GM19372 (cell line): ENCODE results near the gene WASL.

Source experiments
- ATAC-seq: cut with Tn5 transposase; IDR thresholded peaks from one replicate; pipeline ENCODE4 v1.9.1; 2021; ENCODE audit warnings: mild to moderate bottlenecking, low read depth, moderate library complexity; ENCODE audit not compliant: unreplicated experiment

Gene WASL

DNA sequence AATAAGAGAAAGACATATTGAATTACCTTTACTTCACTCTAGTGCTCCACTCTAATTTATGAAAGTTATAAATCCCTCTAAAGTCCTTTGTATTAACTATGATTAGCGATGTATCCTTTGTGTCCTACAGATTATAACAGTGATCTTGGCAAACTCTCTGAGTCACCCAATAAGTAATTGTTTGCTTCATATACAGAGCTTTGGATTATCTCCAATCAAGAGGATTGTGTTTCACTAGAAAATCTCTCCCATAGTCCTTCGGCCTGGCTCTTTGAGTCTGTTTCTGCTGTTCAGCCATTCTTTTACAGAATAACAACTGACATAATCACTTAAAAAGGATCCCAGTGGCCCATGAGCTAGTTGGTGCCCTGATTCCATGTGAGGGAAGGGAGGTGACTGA, 83.6 kb downstream of the WASL start:
- no peak for ATAC-seq

DNA sequence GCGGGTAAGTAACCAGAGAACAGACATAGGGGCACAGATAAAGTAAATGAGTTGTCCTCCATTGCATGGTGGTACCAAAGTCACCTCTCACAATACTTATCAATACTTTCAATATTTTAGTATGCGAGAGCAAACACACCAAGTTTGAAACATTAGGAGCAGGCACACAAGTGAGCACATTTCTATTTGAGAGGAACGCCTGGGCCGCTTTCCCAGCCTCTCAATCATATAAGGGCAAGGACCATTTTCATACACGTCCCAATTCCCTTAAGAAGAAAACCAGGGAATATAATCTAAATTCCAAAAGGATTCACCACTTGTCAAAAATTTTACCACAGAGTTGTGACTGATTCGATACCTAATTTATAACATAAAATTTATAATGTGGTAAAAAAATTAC, 85.6 kb downstream of the WASL start:
- no peak for ATAC-seq

DNA sequence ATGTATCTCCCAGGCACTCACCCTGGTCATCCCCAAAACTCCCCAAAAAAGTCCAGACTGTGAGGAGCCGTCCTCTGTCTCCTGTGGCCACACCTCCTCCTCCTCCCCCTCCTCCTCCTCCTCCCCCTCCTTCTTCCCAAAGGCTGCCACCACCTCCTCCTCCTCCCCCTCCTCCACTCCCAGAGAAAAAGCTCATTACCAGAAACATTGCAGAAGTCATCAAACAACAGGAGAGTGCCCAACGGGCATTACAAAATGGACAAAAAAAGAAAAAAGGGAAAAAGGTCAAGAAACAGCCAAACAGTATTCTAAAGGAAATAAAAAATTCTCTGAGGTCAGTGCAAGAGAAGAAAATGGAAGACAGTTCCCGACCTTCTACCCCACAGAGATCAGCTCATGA, 86.0 kb downstream of the WASL start:
- no peak for ATAC-seq

DNA sequence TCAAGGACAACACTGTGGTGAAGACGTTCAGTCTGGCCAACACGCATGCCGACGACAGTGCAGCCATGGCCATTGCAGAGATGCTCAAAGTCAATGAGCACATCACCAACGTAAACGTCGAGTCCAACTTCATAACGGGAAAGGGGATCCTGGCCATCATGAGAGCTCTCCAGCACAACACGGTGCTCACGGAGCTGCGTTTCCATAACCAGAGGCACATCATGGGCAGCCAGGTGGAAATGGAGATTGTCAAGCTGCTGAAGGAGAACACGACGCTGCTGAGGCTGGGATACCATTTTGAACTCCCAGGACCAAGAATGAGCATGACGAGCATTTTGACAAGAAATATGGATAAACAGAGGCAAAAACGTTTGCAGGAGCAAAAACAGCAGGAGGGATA, 86.5 kb downstream of the WASL start:
- ATAC-seq = no peak

DNA sequence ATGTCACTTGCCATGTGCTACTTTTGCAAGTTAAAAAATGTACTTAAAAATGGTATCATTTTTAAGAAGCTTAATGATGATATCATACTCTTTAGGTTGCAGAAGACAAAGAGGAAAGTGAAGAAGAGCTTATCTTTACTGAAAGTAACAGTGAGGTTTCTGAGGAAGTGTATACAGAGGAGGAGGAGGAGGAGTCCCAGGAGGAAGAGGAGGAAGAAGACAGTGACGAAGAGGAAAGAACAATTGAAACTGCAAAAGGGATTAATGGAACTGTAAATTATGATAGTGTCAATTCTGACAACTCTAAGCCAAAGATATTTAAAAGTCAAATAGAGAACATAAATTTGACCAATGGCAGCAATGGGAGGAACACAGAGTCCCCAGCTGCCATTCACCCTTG, 87.0 kb downstream of the WASL start:
- no peak for ATAC-seq

DNA sequence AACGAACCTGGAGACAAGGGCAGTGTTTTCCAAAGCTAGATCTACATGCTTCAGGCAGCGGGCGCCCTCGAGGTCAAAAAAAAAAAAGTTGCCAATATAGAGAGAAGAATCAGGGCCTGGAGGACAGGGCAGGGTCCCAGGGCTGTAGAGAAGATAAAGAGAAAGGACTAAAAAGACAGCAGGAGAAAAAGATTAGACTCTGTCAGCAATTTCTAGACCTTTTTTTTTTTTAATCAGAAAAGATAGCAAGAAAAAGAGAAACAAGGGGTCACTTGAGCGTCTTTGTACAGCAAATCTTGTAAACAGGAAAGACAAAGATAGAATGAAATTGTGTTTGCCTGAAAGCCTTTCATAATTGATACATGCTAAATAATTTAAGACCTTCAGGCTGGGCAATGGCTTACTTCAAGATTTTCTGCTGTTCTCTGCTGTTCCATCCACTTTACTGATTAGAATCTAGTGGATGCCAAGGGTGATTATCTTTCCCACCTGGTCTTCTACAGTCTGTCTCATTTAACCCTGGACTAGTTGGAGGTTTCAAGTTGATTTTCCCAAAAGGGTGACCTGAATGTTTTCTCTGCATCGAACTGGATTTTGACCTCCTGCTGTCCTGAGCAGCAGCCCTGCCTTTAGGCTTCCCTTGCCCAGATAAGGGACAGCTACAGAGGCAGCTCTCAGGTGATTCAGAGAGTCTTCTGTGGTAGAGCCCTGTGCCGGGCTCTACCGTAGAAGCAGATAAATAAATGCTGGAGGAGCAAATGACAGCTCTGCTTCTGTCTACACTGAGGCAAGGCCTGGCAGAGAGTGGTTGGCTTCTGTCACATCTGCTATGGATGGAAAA, 88.1 kb downstream of the WASL start:
- ATAC-seq = no peak

DNA sequence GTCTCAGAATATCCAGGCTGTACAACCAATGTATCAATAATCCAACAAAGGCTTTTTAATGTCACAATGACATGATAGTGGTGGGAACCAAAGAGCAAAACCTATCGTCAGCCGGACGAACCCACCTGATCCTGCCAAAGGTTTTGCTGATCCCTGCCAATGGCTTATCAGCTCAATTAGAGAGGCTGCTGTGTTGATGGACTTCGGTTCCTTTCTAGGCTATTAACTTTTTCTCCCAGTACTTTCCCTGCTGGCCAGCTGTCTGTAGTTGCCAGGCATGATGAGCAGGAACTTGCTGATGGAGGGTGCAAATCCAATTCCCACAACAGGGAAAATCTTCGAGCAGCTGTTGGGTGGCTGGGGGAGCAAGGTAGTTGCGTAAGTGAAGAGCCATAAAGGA, 90.8 kb downstream of the WASL start:
- ATAC-seq = no peak

DNA sequence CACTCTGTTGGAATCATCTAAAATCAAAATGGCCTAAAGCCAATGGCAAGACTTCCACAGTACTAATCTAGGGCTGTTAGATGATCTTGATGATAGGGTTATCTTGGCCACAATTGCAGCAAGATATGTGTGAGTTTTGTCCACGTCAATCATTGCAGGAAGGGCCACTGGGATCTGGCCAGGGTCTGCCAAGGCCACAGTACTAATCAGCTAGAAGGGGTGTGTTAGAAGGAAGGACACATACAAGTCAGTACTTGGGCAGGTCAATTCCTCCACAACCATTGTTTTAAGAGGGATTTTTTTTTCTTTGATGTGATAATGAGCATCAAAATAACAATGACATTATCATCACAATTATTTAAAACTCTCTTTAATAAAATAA, 91.5 kb downstream of the WASL start:
- no peak for ATAC-seq

DNA sequence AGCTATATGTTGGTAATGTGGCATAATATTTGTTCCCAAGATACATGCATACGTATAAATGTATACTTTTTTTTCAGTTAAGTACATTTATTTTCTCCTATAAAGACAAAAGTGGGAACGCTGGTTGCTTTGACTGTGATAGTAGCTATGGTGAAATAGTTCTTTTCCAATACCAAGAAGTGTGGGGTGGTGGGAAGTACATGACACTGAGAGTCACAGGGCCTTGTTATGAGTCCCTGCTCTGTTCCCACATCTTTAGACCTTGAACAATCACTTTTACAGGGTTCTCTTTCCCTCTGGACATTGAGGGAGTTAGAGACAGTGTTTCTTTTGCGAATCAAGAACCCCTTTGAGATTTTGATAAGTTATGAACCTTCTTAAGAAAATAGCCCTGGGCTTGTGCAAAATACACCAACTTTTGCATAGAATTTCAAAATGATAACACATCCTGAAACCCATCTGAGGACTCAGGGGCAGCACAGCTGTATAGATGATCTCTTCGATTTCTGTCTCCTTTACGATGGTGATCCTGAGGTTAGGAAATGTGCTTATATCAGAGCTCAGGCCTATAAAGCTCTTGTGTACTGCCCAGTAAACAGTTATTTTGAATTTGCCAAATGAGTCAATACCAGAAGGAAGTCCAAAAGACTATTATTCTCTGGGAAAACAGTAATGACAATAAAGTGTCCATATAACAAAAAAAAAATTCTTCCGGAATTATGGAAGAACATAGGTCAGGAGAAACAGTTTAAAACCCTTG, 92.1 kb downstream of the WASL start:
- no peak for ATAC-seq

DNA sequence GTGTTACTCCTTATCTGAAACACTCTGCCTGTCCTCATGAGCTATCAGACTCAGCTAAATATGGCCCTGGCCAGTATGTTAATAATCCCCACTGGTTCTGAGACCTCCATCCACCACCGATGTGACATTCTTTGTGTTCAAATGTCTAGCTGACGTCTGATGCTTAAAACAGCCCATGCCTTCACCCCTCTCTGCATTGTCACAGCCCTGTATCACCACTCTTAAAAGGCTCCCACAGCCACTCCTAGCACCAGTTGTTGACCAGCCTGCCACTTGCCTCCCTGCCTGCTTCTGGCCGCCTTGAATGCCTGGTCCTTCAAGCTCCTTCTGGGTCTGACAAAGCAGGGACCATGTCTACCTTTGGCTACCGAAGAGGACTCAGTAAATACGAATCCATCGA, 93.2 kb downstream of the WASL start, which contains the start of gene LMOD2:
LMOD2 (plus strand) TSS at position 253 of the 400 bp plus-strand sequence; CDS start at position 351, 98 bp downstream.
- no peak for ATAC-seq

DNA sequence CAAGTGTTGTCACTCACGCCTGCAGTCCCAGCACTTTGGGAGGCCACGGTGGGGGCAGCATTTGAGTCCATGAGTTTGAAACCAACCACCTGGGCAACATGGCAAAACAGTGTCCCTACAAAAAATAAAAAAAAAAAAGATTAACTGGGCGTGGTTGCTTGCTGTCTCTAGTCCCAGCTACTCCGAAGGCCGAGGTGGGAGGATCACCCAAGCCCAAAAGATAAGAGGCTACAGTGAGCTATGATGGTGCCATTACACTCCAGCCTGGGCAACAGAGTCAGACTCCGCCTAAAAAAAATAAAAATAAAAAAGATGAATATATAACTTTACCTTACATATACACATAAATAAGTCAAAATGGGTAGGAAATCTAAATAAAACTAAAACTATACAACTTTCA, 95.6 kb downstream of the WASL start:
- no peak for ATAC-seq

DNA sequence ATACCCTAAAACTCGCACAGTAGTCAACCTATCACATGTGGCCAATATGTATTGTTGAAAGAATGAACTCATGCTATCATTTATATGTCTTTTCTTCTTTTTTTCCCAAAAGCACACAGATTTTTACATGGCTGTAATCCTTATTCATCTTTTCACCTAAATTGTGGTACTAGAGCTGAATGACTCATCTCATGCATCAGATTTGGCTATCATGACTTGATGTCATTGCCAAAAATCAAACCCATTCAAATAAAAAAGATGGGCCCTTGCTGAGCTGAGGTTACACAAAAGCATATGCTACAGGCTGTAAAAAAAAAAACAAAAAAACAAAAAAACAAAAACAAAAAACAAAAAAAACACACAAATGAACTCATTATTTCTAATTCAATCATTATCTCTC, 96.4 kb downstream of the WASL start:
- ATAC-seq = no peak

DNA sequence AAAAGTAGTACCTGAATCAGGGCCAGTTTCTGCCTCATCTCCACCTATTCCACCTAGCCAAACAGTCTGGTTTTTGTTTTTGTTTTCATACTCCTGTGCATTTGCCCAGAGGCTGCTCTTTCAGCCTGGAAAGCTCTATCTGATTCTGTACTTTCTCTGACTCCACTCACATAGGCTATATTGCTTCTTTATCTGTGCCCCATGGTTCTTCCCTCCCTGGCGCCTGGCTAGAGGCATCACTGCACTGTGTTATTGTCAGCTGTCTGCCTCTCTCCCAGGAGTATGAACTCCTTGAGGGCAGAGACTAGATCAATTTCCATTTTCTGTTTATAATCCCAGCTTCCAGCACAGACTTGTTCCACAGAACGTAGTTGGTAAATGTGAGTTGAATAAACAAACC, 98.2 kb downstream of the WASL start:
- no peak for ATAC-seq

DNA sequence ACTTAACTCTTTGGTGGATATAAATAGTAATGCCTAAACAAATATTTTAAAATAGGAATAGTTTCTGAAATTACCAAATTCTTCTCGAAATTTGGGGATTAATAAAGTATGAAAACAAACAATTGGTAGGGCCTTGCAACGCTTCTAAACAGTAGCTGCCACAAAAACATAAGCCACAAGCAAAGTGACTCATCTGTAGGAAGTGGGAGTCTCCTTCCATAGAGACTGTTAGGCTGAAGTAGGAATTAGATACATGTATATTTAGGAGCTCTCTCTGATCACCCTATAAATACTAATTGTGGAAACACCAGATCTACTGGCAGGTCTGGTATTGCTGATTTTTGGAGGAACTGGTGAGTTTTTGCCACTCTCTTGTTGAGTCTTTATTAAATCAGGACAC, 98.8 kb downstream of the WASL start:
- ATAC-seq = no peak

DNA sequence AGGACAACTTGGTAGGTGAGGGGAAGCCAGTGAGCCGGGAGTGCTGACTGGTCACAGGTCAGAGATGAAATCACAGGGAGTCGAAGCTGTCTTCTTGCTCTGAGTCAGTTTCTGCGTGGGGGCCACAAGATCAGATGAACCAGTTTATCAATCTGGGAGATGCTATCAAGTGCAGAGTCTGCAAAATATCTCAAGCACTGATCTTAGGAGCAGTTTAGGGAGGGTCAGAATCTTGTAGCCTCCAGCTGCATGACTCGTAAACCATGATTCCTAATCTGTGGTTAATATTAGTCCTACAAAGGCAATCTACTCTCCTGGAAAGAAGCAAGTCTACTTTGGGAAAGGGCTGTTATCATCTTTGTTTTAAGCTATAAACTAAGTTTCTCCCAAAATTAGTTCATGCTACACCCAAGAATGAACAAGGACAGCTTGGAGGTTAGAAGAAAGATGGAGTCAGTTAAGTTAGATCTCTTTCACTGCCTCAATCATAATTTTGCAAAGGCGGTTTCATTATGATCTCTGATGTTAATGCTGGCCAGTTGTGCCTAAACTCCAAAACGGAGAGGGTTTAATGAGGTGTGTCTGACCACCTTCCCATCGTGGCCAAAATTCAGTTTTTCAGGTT, 101.6 kb downstream of the WASL start:
- no peak for ATAC-seq

DNA sequence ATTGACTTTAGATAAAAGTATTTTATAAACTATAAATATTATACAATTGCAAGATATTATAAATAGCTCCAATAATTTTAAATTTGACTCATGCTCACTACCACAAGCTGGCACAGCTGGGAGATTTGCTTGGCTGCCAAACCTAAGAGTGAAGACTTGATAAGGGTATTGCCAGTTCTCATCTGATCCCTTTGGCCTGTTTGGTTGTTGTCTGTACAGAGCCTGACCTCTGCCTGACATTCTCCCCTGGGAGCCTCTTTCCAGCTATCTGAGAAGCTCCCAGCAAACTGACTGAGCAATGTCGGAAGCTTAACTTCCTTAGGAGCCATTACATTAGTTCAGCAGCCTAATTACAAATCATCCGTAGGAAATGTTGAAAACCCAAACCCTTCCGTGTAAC, 103.3 kb downstream of the WASL start:
- ATAC-seq = no peak

DNA sequence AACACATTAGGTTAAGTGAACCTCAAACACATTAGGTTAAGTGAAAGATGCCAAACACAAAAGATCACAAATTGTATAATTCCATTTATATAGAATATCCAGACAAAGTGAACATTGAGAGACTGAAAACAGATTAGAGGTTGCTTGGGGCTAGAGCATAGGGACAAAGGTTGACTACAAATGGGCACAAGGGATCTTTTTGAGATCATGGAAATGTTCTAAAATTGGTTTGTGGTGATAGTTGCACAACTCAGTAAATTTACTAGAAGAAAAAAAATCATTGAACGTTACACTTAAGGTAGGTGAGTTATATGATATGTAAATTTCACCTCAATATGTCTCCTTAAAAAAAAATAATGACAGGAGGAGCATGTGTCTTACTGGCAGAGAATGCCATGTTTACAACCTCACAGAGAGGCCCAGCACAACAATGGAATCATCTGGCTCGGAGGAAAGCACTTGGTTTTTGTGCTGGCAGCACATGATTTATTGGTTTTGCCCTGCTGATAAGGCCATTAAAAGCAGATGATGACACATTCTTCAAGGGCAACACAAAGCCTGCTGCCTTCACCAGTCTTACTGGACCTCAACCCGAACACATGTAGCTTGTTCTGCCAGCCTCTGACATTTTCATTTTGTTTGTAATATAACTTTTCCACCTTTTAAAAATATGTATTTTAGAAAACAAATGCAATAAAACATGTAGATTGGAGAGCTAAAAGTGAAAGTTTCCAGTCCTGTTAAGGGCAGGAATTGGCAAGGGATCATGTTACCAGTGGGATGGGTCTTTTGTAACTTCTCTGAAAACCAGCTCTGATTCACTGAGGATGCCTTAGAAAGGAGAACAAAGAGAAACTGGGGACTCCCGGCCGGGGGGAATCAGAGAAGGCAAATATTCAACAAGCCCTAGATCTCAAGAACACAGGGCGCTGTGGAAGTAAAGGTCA, 105.0 kb downstream of the WASL start:
- no peak for ATAC-seq

DNA sequence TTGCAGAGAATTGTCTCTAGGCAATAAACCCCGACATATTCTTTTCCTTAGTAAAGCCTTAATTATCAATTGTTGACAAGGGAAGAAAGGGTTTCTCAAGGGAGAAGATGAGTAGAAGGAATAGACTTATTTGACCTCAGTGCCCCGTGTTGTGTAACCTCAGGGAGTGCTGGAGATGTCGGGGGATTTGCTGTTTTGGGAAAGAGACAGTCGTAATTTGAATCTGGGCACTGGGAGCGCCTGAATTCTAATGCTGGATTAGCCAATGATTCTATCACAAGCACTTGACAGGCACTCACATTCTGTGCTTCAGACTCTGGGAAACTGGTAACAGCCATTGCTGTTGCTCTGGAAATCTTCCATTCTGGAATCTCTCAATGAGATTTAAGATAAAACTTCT, 106.9 kb downstream of the WASL start:
- ATAC-seq = no peak

DNA sequence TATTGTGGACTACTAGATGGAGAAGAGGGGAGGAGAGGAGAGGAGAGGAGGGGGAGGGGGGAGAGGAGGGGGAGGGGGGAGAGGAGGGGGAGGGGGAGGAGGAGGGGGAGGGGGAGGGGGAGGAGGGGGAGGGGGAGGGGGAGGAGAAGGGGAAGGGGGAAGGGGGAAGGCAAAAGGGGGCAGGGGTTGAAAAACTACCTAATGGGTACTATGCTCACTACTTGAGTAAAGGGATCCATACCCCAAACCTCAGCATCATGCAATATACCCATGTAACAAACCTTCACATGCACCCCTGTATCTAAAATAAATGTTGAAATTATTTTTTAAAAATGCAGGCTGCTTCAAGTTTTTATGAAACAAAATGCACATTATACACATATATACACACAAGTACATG, 108.2 kb downstream of the WASL start:
- ATAC-seq = no peak

DNA sequence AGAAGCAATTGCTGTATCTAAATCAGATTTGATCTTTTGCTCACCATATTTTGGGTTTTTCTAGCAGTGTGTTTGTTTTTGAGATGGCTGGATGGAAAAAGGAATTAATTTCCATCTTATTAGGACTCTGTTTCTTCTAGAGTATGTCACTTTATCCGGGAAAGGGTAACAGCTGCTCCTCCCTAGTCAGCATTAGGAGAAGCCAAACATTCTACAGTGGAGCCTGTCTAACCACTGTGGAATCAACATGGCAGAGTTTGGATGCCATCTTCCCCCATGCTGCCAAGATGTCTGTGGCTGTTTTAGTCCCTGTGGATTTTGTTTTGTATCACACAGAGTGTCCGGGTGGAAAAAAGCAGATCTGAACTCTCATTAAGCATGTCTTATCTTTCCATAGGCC, 109.2 kb downstream of the WASL start:
- no peak for ATAC-seq
